ENCODE data around the gene PTPRT. TPM values are rescaled to one million over a fixed set of nuclear protein-coding genes. Genes with fewer than 3 reads are reported as not detected.

The PTPRT gene
- total RNA-seq, 4 donors from 2014 or later, result 0.67 to 2.5 (median 1.0) TPM

GRCh38 chr20:42046371-42047085, 1143.2 kb downstream of the PTPRT start:
- H3K36me3 ChIP-seq, result no peaks in the 10 kb centered on the region
- H3K4me1 ChIP-seq, result no peaks in the 10 kb centered on the region
- H3K4me3 ChIP-seq, result no peak overlapping the region
- TF ChIP-seq CTCF (IDR thresholded peaks at IDR 0.05), result no peak
- TF ChIP-seq POLR2A (IDR thresholded peaks at IDR 0.05), result no peak
- DNase-seq, result no peak
- no peaks in the 10 kb centered on the region for H3K9me3 ChIP-seq
- no peak overlapping the region for H3K27ac ChIP-seq
- no peaks in the 10 kb centered on the region for H3K27me3 ChIP-seq

- H3K27me3 ChIP-seq, result no peaks in the 10 kb centered on the region
- no peaks in the 10 kb centered on the region for H3K36me3 ChIP-seq
- TF ChIP-seq CTCF (IDR thresholded peaks at IDR 0.05), result no peak
- TF ChIP-seq POLR2A (IDR thresholded peaks at IDR 0.05), result no peak
- H3K4me1 ChIP-seq, result no peaks in the 10 kb centered on the region
- no peak overlapping the region for H3K4me3 ChIP-seq
- DNase-seq, result no peak
- no peak overlapping the region for H3K27ac ChIP-seq
- no peaks in the 10 kb centered on the region for H3K9me3 ChIP-seq
These were observed 1145.8 kb downstream of the PTPRT start for GRCh38 chr20:42043921-42044320.

GRCh38 chr20:42041000-42041565, 1148.6 kb downstream of the PTPRT start:
- no peaks in the 10 kb centered on the region for H3K27me3 ChIP-seq
- H3K9me3 ChIP-seq, result no peaks in the 10 kb centered on the region
- no peak overlapping the region for H3K27ac ChIP-seq
- no peaks in the 10 kb centered on the region for H3K36me3 ChIP-seq
- DNase-seq, result no peak
- H3K4me3 ChIP-seq, result no peak overlapping the region
- no peaks in the 10 kb centered on the region for H3K4me1 ChIP-seq
- TF ChIP-seq CTCF (IDR thresholded peaks at IDR 0.05) (no peak), POLR2A (IDR thresholded peaks at IDR 0.05) (no peak)

GRCh38 chr20:42027746-42028268, 1161.9 kb downstream of the PTPRT start:
- DNase-seq, result no peak
- TF ChIP-seq POLR2A (IDR thresholded peaks at IDR 0.05) (no peak), CTCF (IDR thresholded peaks at IDR 0.05) (no peak)
- H3K9me3 ChIP-seq, result no peaks in the 10 kb centered on the region
- H3K27me3 ChIP-seq, result no peaks in the 10 kb centered on the region
- no peak overlapping the region for H3K4me3 ChIP-seq
- no peaks in the 10 kb centered on the region for H3K36me3 ChIP-seq
- H3K27ac ChIP-seq, result no peak overlapping the region
- H3K4me1 ChIP-seq, result no peaks in the 10 kb centered on the region

GRCh38 chr20:42026599-42026998, 1163.1 kb downstream of the PTPRT start:
- Histone ChIP-seq H3K9me3 (no peaks in the 10 kb centered on the region), H3K4me3 (no peak overlapping the region), H3K4me1 (no peaks in the 10 kb centered on the region), H3K27me3 (no peaks in the 10 kb centered on the region), H3K36me3 (no peaks in the 10 kb centered on the region), H3K27ac (no peak overlapping the region)
- TF ChIP-seq POLR2A (IDR thresholded peaks at IDR 0.05) (no peak), CTCF (IDR thresholded peaks at IDR 0.05) (no peak)
- DNase-seq, result no peak

Measured in Peyer's patch (tissue), 4 donors.